Suprapubic skin (tissue), 4 donors: ENCODE results near the gene ZFP69B. TPM values are rescaled to one million over a fixed set of nuclear protein-coding genes. Genes with fewer than 3 reads are reported as not detected.
A peak's percentile ranks its signal among the peaks of the same experiment; 100 is the strongest.

Source experiments
- DNase-seq, 2 donors: peaks; one replicate each; pipeline ENCODE4 v3.0.0-alpha.2; 2019; ENCODE audit warnings: low spot score in 2 of 2
- H3K27ac ChIP-seq: fragments of 200-600 bp; sonication (generic); one replicate; pipeline ENCODE4 v1.5.1; 2019
- H3K27me3 ChIP-seq: fragments of 200-600 bp; sonication (generic); one replicate; pipeline ENCODE4 v1.5.1; 2019
- H3K36me3 ChIP-seq: fragments of 200-600 bp; sonication (generic); one replicate; pipeline ENCODE4 v1.5.1; 2019
- H3K4me1 ChIP-seq: fragments of 200-600 bp; sonication (generic); one replicate; pipeline ENCODE4 v1.5.1; 2019
- H3K4me3 ChIP-seq: fragments of 200-600 bp; sonication (generic); one replicate; pipeline ENCODE4 v1.5.1; 2019; ENCODE audit warnings: mild to moderate bottlenecking
- H3K9me3 ChIP-seq: fragments of 200-600 bp; sonication (generic); one replicate; pipeline ENCODE4 v1.5.1; 2019
- CTCF ChIP-seq, 2 donors: fragments of 200-600 bp in 1 of 2; fragments of 450-650 bp in 1 of 2; sonication (generic) in 1 of 2; IDR thresholded peaks; one replicate each; pipeline ENCODE4 v1.5.1; 2016 to 2019; ENCODE audit warnings: antibody characterized with exemption in 2 of 2, mild to moderate bottlenecking in 1 of 2, moderate library complexity in 1 of 2
- EP300 ChIP-seq: sonication (generic); formaldehyde crosslinking; IDR thresholded peaks from one replicate; pipeline ENCODE4 v1.6.1; 2017; ENCODE audit warnings: antibody characterized with exemption
- POLR2A ChIP-seq, 2 donors: fragments of 450-650 bp; IDR thresholded peaks; one replicate each; pipeline ENCODE4 v1.6.1; 2017; ENCODE audit warnings: antibody characterized with exemption in 2 of 2, mild to moderate bottlenecking in 2 of 2, moderate library complexity in 2 of 2
- POLR2AphosphoS5 ChIP-seq, 3 donors: sonication (generic); formaldehyde crosslinking; IDR thresholded peaks; one replicate each; pipeline ENCODE4 v1.6.1; 2017; ENCODE audit warnings: antibody characterized with exemption in 3 of 3
- WGBS: methylation state at CpG from one replicate; pipeline ENCODE4 v1.1.5; 2018; 5-methylcytosine and 5-hydroxymethylcytosine counted together
- total RNA-seq, 4 donors: library from RNA; depleted of rRNA; stranded (reverse); fragments of >200 nt; gene quantifications; one replicate each; pipeline ENCODE4 v1.1.0, GENCODE V29; 2016

The ZFP69B gene
- total RNA-seq, result 1 to 10 TPM in 1 of 4 donors, under 1 TPM in 3; 0.55 to 1.1 (median 0.74) TPM

GRCh38 chr1:40449684-40450494, at the start of gene ZFP69B:
TSS of gene ZFP69B (plus strand) at chr1:40450476. CDS start at chr1:40450962, 486 bp downstream.
- WGBS, result 0% methylated on average over 16 of the region's 64 CpGs
- H3K36me3 ChIP-seq, result no peaks in the 10 kb centered on the region
- H3K4me1 ChIP-seq, result peaks cover 12% of the 10 kb centered on the region
- H3K4me3 ChIP-seq, result peak within 1 kb of the TSS; percentile 71
- no peaks in the 10 kb centered on the region for H3K27me3 ChIP-seq
- no peaks in the 10 kb centered on the region for H3K9me3 ChIP-seq
- TF ChIP-seq EP300 (no peak), CTCF (IDR thresholded peaks at IDR 0.05) (no peak), POLR2AphosphoS5 (IDR thresholded peaks at IDR 0.05) (no peak), POLR2A (IDR thresholded peaks at IDR 0.05) (no peak)
- peak; percentile 91 for DNase-seq
- H3K27ac ChIP-seq, result peak within 1 kb of the TSS; percentile 66

- no peak overlapping the region for H3K27ac ChIP-seq
- H3K27me3 ChIP-seq, result no peaks in the 10 kb centered on the region
- H3K4me3 ChIP-seq, result no peak overlapping the region
- H3K4me1 ChIP-seq, result peaks cover 17% of the 10 kb centered on the region
- WGBS, result 83% methylated on average over 7 of the region's 7 CpGs
- H3K9me3 ChIP-seq, result no peaks in the 10 kb centered on the region
- no peak for DNase-seq
- no peaks in the 10 kb centered on the region for H3K36me3 ChIP-seq
- TF ChIP-seq POLR2AphosphoS5 (IDR thresholded peaks at IDR 0.05) (no peak), POLR2A (IDR thresholded peaks at IDR 0.05) (no peak), EP300 (no peak), CTCF (IDR thresholded peaks at IDR 0.05) (no peak)
These were observed 48.6 kb upstream of the ZFP69B start for GRCh38 chr1:40401473-40402201.

GRCh38 chr1:40404670-40405462, 45.4 kb upstream of the ZFP69B start:
- Histone ChIP-seq H3K27ac (no peak overlapping the region), H3K36me3 (peaks cover 5% of the 10 kb centered on the region), H3K27me3 (no peaks in the 10 kb centered on the region), H3K4me1 (peaks cover 12% of the 10 kb centered on the region), H3K9me3 (no peaks in the 10 kb centered on the region), H3K4me3 (no peak overlapping the region)
- no peak for DNase-seq
- WGBS, result 48% methylated on average over 11 of the region's 11 CpGs
- TF ChIP-seq EP300 (no peak), CTCF (IDR thresholded peaks at IDR 0.05) (peak; percentile 73 to 89)

GRCh38 chr1:40405812-40406211, 44.5 kb upstream of the ZFP69B start:
- whole genome bisulfite sequencing, result 77% methylated on average over 4 of the region's 4 CpGs
- TF ChIP-seq POLR2AphosphoS5 (IDR thresholded peaks at IDR 0.05) (no peak), EP300 (no peak), CTCF (IDR thresholded peaks at IDR 0.05) (no peak), POLR2A (IDR thresholded peaks at IDR 0.05) (no peak)
- Histone ChIP-seq H3K27me3 (no peaks in the 10 kb centered on the region), H3K9me3 (no peaks in the 10 kb centered on the region), H3K36me3 (peaks cover 8% of the 10 kb centered on the region), H3K4me1 (peaks cover 10% of the 10 kb centered on the region), H3K4me3 (no peak overlapping the region), H3K27ac (no peak overlapping the region)
- DNase-seq, result no peak

- Histone ChIP-seq H3K36me3 (peaks cover 8% of the 10 kb centered on the region), H3K27me3 (no peaks in the 10 kb centered on the region), H3K27ac (no peak overlapping the region), H3K4me1 (peaks cover 8% of the 10 kb centered on the region), H3K4me3 (no peak overlapping the region), H3K9me3 (no peaks in the 10 kb centered on the region)
- no peak for DNase-seq
- TF ChIP-seq POLR2A (IDR thresholded peaks at IDR 0.05), result no peak
- TF ChIP-seq POLR2AphosphoS5 (IDR thresholded peaks at IDR 0.05), result no peak
- TF ChIP-seq EP300, result no peak
- no peak for TF ChIP-seq CTCF (IDR thresholded peaks at IDR 0.05)
These were observed 42.8 kb upstream of the ZFP69B start for GRCh38 chr1:40407453-40407852.
